B cell (primary cell): ENCODE results near the gene DRAXIN. TPM values are rescaled to one million over a fixed set of nuclear protein-coding genes. Genes with fewer than 3 reads are reported as not detected.
A peak's percentile ranks its signal among the peaks of the same experiment; 100 is the strongest.

Source experiments
- ATAC-seq: fragments of 200-7000 bp; cut with Tn5 transposase; one replicate; pipeline ENCODE4 v1.10.0; 2021; ENCODE audit warnings: low read depth, mild to moderate bottlenecking, moderate number of reproducible peaks, moderate library complexity
- CTCF ChIA-PET: fragments of 350-600 bp; sonication (Branson Sonifier 250); formaldehyde crosslinking; loops from one replicate; lab custom pipeline; 2021; ENCODE audit warnings: antibody characterized with exemption, inconsistent platforms; lab: Charles Lee
- POLR2A ChIA-PET: fragments of 350-600 bp; sonication (Branson Sonifier 250); formaldehyde crosslinking; loops from one replicate; lab custom pipeline; 2021; ENCODE audit warnings: antibody characterized with exemption; lab: Charles Lee
- DNase-seq: peaks from one replicate; pipeline ENCODE4 v3.0.0; 2013
- H2AFZ ChIP-seq: 2 replicates; pipeline ENCODE4 v1.6.1; 2012; ENCODE audit warnings: mild to moderate bottlenecking, low read depth, low read length; ENCODE audit not compliant: insufficient read depth, poor library complexity, severe bottlenecking
- H3K27ac ChIP-seq, 2 donors: 1 replicate in 1 of 2; 2 replicates in 1 of 2; pipeline ENCODE4 v1.5.1; 2012 to 2013; ENCODE audit warnings: low read length in 2 of 2, mild to moderate bottlenecking in 2 of 2, moderate library complexity in 1 of 2
- H3K27me3 ChIP-seq, 4 experiments: fragments of 200-600 bp in 1 of 4; sonication (generic) in 1 of 4; replicated peaks in 1 of 4; 1 replicate in 2 of 4; 2 replicates in 2 of 4; pipeline versions ENCODE4 v1.6.1 to v1.7.0; 2013 to 2016; ENCODE audit warnings: low read length in 3 of 4, mild to moderate bottlenecking in 2 of 4, mixed read lengths in 1 of 4, moderate library complexity in 1 of 4; ENCODE audit not compliant: insufficient read depth in 4 of 4, control insufficient read depth in 3 of 4; ENCODE audit errors: control extremely low read depth in 1 of 4
- H3K36me3 ChIP-seq, 2 experiments: replicated peaks in 1 of 2; 1 replicate in 1 of 2; 2 replicates in 1 of 2; pipeline versions ENCODE4 v1.6.1 to v1.7.1; 2013; ENCODE audit warnings: low read length in 1 of 2; ENCODE audit not compliant: insufficient read depth in 2 of 2, control insufficient read depth in 1 of 2; ENCODE audit errors: control extremely low read depth in 1 of 2, extremely low read depth in 1 of 2
- H3K4me1 ChIP-seq, 2 donors: fragments of 200-600 bp in 1 of 2; sonication (generic) in 1 of 2; 1 replicate in 1 of 2; 2 replicates in 1 of 2; pipeline versions ENCODE4 v1.5.1 to v1.6.1; 2013 to 2017; ENCODE audit warnings: low read length in 2 of 2; ENCODE audit not compliant: control insufficient read depth in 2 of 2, insufficient read depth in 2 of 2
- H3K4me2 ChIP-seq: replicated peaks from 2 replicates; pipeline ENCODE3; 2012; ENCODE audit warnings: mild to moderate bottlenecking, low read depth, low read length; ENCODE audit not compliant: poor library complexity, severe bottlenecking
- H3K4me3 ChIP-seq, 5 experiments: fragments of 200-600 bp in 1 of 5; sonication (generic) in 1 of 5; 1 replicate in 3 of 5; 2 replicates in 2 of 5; pipeline versions ENCODE4 v1.5.1 to v1.7.0; 2011 to 2016; ENCODE audit warnings: low read length in 4 of 5, mild to moderate bottlenecking in 4 of 5, low read depth in 2 of 5, control low read depth in 1 of 5, moderate library complexity in 1 of 5; ENCODE audit not compliant: insufficient read depth in 1 of 5; ENCODE audit errors: control extremely low read depth in 1 of 5, extremely low read depth in 1 of 5
- H3K79me2 ChIP-seq: fragments of 200-600 bp; sonication (generic); one replicate; pipeline ENCODE4 v1.6.0; 2016; ENCODE audit warnings: low read length; ENCODE audit not compliant: control insufficient read depth, insufficient read depth
- H3K9ac ChIP-seq: fragments of 200-600 bp; sonication (generic); 2 replicates; pipeline ENCODE4 v1.6.1; 2017; ENCODE audit warnings: mild to moderate bottlenecking, low read length, moderate library complexity
- H3K9me3 ChIP-seq, 3 donors: one replicate each; pipeline versions ENCODE4 v1.6.1 to v1.7.1; 2013; ENCODE audit warnings: low read length in 2 of 3; ENCODE audit not compliant: control insufficient read depth in 2 of 3, insufficient read depth in 1 of 3; ENCODE audit errors: control extremely low read depth in 1 of 3
- H4K20me1 ChIP-seq: 2 replicates; pipeline ENCODE4 v1.6.0; 2012; ENCODE audit warnings: mild to moderate bottlenecking, low read length; ENCODE audit not compliant: insufficient read depth, control insufficient read depth, poor library complexity, severe bottlenecking
- H3K27ac Mint-ChIP-seq: one replicate; pipeline ENCODE4 v1.8.0; 2021; ENCODE audit warnings: mixed read lengths
- H3K27me3 Mint-ChIP-seq: one replicate; pipeline ENCODE4 v1.8.0; 2021; ENCODE audit warnings: mixed read lengths
- H3K4me1 Mint-ChIP-seq: one replicate; pipeline ENCODE4 v1.8.0; 2021; ENCODE audit warnings: mixed read lengths
- H3K4me3 Mint-ChIP-seq: one replicate; pipeline ENCODE4 v1.8.0; 2021; ENCODE audit warnings: mixed read lengths
- H3K9me3 Mint-ChIP-seq: one replicate; pipeline ENCODE4 v1.8.0; 2022; ENCODE audit warnings: mixed read lengths; ENCODE audit not compliant: insufficient read depth
- EZH2 ChIP-seq: IDR thresholded peaks from 2 replicates; pipeline ENCODE4 v1.6.1; 2012; ENCODE audit warnings: borderline replicate concordance, low read depth, mild to moderate bottlenecking, moderate library complexity, low read length; ENCODE audit not compliant: insufficient read depth, poor library complexity, severe bottlenecking
- WGBS: methylation state at CpG from one replicate; pipeline ENCODE4 v1.1.5; 2013; ENCODE audit warnings: missing lambda C conversion rate; ENCODE audit not compliant: insufficient coverage; 5-methylcytosine and 5-hydroxymethylcytosine counted together
- intact Hi-C: fragments of 100-400 bp; cut with micrococcal nuclease; formaldehyde crosslinking; loops from one replicate; pipeline ENCODE4 v1.10.0; 2022
- polyA plus RNA-seq: library from polyadenylated mRNA; depleted of rRNA; stranded (reverse); fragments of >200 nt; gene quantifications from 2 replicates; pipeline ENCODE4 v1.2.3, GENCODE V29; 2012
- total RNA-seq, 2 donors: library from RNA; stranded (reverse); fragments of 120-200 nt in 1 of 2; gene quantifications; 1 replicate in 1 of 2; 2 replicates in 1 of 2; pipeline versions ENCODE4 v1.2.3 to v1.2.4, GENCODE V29; 2013 to 2022
- TF ChIP-seq, protein P1 (sequence below): fragments of 200-600 bp; IDR thresholded peaks from one replicate; pipeline ENCODE4 v1.8.0; 2022; ENCODE audit warnings: antibody characterized with exemption, mild to moderate bottlenecking

The DRAXIN gene
- total and polyA plus RNA-seq, 2 donors (not counting 1 experiment from before 2014, with no cell fraction given), result 0.21 to 0.30 TPM

DNA sequence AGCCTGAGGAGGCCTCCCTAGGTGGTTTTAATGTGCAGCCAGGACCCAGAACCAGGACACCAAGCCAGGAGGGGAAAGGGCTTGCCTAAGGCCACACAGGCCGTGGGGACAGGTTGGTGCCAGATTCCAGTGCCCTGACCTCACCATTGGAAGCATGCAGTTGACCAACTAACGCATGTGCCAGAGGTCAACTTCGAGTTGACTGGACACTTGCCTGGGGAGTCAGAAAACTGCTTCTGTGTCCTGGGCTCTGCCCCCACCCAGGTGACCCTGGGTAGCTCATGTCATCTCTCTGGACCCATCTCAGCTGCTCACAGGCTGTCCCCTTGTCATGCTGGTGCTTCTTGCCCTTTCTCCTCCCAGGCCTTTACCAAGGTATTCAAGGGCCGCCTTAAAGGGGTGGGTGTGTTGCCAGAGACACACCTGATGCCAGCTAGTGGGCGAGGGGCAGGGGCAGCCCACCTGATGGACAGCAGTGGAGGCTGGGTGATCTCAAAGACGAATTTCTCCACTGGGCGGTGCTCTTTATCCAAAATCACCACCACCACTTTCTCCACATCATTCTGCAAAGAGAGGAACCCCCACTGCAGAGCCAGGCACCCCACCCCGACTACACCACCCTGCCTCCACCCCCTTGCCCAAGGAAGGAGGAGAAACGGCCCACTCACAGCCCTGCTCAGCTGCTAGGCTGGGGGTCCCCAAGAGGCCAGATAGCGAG, 15.0 kb upstream of the DRAXIN start:
- Mint-ChIP-seq H3K27ac (no peak overlapping the region), H3K4me3 (no peak overlapping the region), H3K27me3 (no peaks in the 10 kb centered on the region), H3K4me1 (peaks cover 11% of the 10 kb centered on the region), H3K9me3 (no peaks in the 10 kb centered on the region)
- H3K79me2 ChIP-seq, result no peaks in the 10 kb centered on the region
- no peak overlapping the region for H3K4me3 ChIP-seq
- H3K4me1 ChIP-seq, result peaks cover 5 to 8% of the 10 kb centered on the region in 2 donors
- no peaks in the 10 kb centered on the region for H4K20me1 ChIP-seq
- no peak overlapping the region for H3K9ac ChIP-seq
- no peak overlapping the region for H3K27ac ChIP-seq
- no peaks in the 10 kb centered on the region for H3K27me3 ChIP-seq
- ChIA-PET CTCF (no interaction called here), POLR2A (no interaction called here)
- no peak overlapping the region for H3K4me2 ChIP-seq
- no peaks in the 10 kb centered on the region for H3K9me3 ChIP-seq
- intact Hi-C loops, result no loop called here
- 92% methylated on average over 7 of the region's 10 CpGs for whole genome bisulfite sequencing
- TF ChIP-seq, protein P1, sequence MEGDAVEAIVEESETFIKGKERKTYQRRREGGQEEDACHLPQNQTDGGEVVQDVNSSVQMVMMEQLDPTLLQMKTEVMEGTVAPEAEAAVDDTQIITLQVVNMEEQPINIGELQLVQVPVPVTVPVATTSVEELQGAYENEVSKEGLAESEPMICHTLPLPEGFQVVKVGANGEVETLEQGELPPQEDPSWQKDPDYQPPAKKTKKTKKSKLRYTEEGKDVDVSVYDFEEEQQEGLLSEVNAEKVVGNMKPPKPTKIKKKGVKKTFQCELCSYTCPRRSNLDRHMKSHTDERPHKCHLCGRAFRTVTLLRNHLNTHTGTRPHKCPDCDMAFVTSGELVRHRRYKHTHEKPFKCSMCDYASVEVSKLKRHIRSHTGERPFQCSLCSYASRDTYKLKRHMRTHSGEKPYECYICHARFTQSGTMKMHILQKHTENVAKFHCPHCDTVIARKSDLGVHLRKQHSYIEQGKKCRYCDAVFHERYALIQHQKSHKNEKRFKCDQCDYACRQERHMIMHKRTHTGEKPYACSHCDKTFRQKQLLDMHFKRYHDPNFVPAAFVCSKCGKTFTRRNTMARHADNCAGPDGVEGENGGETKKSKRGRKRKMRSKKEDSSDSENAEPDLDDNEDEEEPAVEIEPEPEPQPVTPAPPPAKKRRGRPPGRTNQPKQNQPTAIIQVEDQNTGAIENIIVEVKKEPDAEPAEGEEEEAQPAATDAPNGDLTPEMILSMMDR, result no peak
- TF ChIP-seq EZH2, result no peak
- H2AFZ ChIP-seq, result no peak overlapping the region
- peaks cover 0 to 25% of the 10 kb centered on the region in 2 experiments for H3K36me3 ChIP-seq
- ATAC-seq, result no peak
- DNase-seq, result no peak

DNA sequence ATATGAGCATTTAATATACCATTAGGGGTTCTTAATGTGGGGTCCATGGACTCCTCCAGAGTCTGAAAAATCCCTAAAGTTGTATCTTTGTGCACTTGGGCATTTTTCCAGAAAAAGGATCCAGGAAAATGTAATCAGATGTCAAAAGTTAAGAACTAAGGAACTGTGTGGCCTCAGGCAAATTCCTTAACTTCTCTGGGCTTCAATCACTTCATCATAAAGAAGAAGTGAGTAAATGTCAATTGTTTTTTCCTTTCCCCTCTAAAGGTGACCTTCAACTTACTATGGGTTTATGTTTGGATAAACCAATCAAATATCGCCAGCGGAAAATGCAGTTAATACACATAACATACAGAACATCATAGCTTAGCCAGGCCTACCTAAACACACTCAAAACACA, 13.1 kb upstream of the DRAXIN start:
- peaks cover 11 to 15% of the 10 kb centered on the region in 2 donors for H3K4me1 ChIP-seq
- H3K9me3 ChIP-seq, result no peaks in the 10 kb centered on the region
- DNase-seq, result no peak
- no peaks in the 10 kb centered on the region for H3K27me3 Mint-ChIP-seq
- H3K79me2 ChIP-seq, result no peaks in the 10 kb centered on the region
- TF ChIP-seq EZH2, result no peak
- TF ChIP-seq, protein P1, result no peak
- no peak overlapping the region for H3K4me2 ChIP-seq
- H4K20me1 ChIP-seq, result no peaks in the 10 kb centered on the region
- POLR2A ChIA-PET, result interaction anchor here (1.2 kb wide), 1 partner anchor 231 kb away, joined by 4 read pairs; no protein-coding TSS in a partner anchor
- no CpG with 5 or more reads among the region's 2 CpGs for WGBS
- ATAC-seq, result no peak
- intact Hi-C loops, result no loop called here
- peaks cover 0 to 20% of the 10 kb centered on the region in 2 experiments for H3K36me3 ChIP-seq
- H3K4me1 Mint-ChIP-seq, result peaks cover 16% of the 10 kb centered on the region
- CTCF ChIA-PET, result interaction anchor here (3.2 kb wide), 1 partner anchor 14 kb away, joined by 10 read pairs; the partner anchor contains the start of gene FBXO6
- no peak overlapping the region for H3K27ac Mint-ChIP-seq
- H3K4me3 ChIP-seq, result no peak overlapping the region
- no peaks in the 10 kb centered on the region for H3K9me3 Mint-ChIP-seq
- H2AFZ ChIP-seq, result no peak overlapping the region
- H3K27ac ChIP-seq, result no peak overlapping the region
- no peak overlapping the region for H3K9ac ChIP-seq
- peak overlapping the region; percentile 44 for H3K4me3 Mint-ChIP-seq
- peaks cover 0 to 4% (median 0%) of the 10 kb centered on the region in 4 experiments for H3K27me3 ChIP-seq
